Tracheal epithelial cell (primary cell): Measurements from ENCODE around the gene CERK. TPM values are rescaled to one million over a fixed set of nuclear protein-coding genes. Genes with fewer than 3 reads are reported as not detected.

Experiments used
- total RNA-seq: library from RNA; depleted of rRNA; stranded (reverse); fragments of >200 nt; gene quantifications from 2 replicates; pipeline ENCODE4 v1.2.1, GENCODE V29; 2014

The CERK gene
- total RNA-seq = 14.7 and 38.2 TPM in 2 replicates

GRCh38 chr22:46737976-46738646 lies at the start of gene CERK:
Gene CERK (minus strand): TSS chr22:46738252. CDS start chr22:46738148, 104 bp downstream.

GRCh38 chr22:46762238-46763050 lies 24.4 kb upstream of the CERK start, which contains the start of gene TBC1D22A:
Gene TBC1D22A (plus strand): TSS chr22:46762650. CDS start chr22:46762787, 137 bp downstream.

Other genes with a start within 250 kb of the CERK start
- 51.2 and 81.2 TPM in 2 replicates for gene CELSR1, start 200.6 kb downstream of the CERK start, total RNA-seq
- 40.5 and 55.4 TPM in 2 replicates for gene GRAMD4, start 117.9 kb downstream of the CERK start, total RNA-seq
- 14.0 and 14.3 TPM in 2 replicates for gene TBC1D22A, start 24.4 kb upstream of the CERK start, total RNA-seq